ENCODE results near the gene GALNT2.

Gene GALNT2

GRCh38 chr1:230321341-230321740 lies 254.3 kb downstream of the GALNT2 start:
- no peak for DNase-seq (ENCODE audit: low spot score)

- DNase-seq (ENCODE audit: low spot score) = no peak
Observed at GRCh38 chr1:230321741-230322420, 254.8 kb downstream of the GALNT2 start.

GRCh38 chr1:230322421-230322756 lies 255.4 kb downstream of the GALNT2 start:
- DNase-seq (ENCODE audit: low spot score) = no peak

- DNase-seq (ENCODE audit: low spot score) = no peak
Observed at GRCh38 chr1:230322967-230323547, 256.0 kb downstream of the GALNT2 start.

- no peak for DNase-seq (ENCODE audit: low spot score)
Observed at GRCh38 chr1:230323686-230324085, 256.6 kb downstream of the GALNT2 start.

GRCh38 chr1:230326971-230327891 lies 260.2 kb downstream of the GALNT2 start:
- no peak for DNase-seq (ENCODE audit: low spot score)

GRCh38 chr1:230327892-230328284 lies 260.9 kb downstream of the GALNT2 start:
- DNase-seq (ENCODE audit: low spot score) = no peak

GRCh38 chr1:230328342-230329015 lies 261.4 kb downstream of the GALNT2 start:
- no peak for DNase-seq (ENCODE audit: low spot score)

GRCh38 chr1:230330157-230330556 lies 263.1 kb downstream of the GALNT2 start:
- no peak for DNase-seq (ENCODE audit: low spot score)

All from GM03348 (cell line).